Measurements from ENCODE around the gene TEAD1. TPM values are rescaled to one million over a fixed set of nuclear protein-coding genes. Genes with fewer than 3 reads are reported as not detected.
"Not testable (repeated sequence)": the region's sequence is repeated elsewhere in the genome, so short reads cannot be mapped to it uniquely, and the experiment has no call there.

TEAD1 gene
- total RNA-seq, 1 donor, result under 0.01 TPM

- not testable (repeated sequence) for DNase-seq (ENCODE audit: low read depth in 2 of 3, low spot score in 2 of 3)
These were observed 83.9 kb downstream of the TEAD1 start for GRCh38 chr11:12758117-12758516.

- no peak for DNase-seq (ENCODE audit: low read depth in 2 of 3, low spot score in 2 of 3)
These were observed 86.8 kb downstream of the TEAD1 start for GRCh38 chr11:12761029-12761428.

DNA sequence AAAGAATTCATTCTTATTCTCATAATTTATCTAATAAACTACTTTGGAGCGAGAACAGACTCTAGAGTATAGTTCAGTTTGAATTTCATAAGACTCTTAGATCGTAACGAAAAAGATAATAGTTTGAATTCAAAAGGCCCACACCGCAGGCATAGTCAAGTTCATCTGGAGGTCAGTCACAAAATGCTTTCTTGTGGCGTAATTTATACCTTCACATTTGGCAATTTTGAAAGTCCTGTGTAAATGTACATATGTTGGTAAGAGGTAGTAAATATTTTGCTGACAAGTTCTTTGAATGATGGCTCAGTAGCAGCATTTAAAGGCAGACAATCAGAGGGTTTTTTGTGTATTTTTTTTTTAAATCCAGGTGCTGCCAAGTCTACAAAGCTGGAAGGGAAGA is 88.1 kb downstream of the TEAD1 start:
- DNase-seq (ENCODE audit: low read depth in 2 of 3, low spot score in 2 of 3), result no peak

GRCh38 chr11:12762696-12763324 is 88.6 kb downstream of the TEAD1 start:
- DNase-seq (ENCODE audit: low read depth in 2 of 3, low spot score in 2 of 3), result no peak

DNA sequence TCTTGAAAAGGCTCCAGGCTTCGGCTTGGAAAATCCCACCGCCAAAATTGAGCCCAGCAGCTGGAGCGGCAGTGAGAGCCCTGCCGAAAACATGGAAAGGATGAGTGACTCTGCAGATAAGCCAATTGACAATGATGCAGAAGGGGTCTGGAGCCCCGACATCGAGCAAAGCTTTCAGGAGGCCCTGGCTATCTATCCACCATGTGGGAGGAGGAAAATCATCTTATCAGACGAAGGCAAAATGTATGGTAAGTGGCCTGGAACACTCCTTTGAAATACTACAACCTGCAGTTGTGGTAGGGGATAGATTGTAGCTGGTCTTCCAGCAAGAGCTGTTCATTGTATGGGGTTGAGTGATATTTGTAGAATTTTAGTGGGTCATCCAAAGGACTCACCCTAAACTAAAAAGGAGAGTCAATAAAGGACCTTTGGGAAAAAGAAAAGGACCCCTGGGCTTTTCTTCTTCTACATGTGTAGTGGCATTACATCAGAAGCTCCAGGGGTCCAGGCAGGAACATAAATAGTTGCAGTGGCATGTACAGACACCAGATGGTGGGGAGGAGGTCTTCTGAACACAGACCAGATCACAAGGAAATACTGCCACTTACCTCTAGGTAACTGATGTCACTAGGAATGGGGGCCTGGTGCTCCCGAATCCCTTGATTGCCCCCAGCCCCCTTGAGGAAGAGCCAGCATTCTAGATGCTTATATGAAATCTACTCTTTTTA is 90.1 kb downstream of the TEAD1 start:
- DNase-seq (ENCODE audit: low read depth in 2 of 3, low spot score in 2 of 3), result no peak

DNA sequence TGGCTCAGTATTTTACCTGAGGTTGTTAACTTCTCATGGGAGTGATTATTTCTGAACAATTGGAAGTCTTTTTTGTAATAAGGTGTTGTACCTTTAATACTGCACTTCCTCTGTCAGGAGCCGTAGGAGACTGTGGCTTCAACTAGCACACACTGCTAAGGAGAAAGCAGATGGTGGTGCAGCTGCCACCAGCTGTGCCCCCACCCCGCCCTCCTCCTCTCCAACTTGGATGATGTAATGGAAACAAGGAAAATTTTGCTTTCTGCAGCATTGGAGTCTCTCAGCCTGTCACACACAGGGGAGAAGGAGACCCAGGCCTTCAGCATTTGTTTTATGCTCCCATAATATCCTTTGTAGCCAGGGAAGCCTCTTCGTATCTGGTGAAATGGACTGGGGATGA is 91.2 kb downstream of the TEAD1 start:
- no peak for DNase-seq (ENCODE audit: low read depth in 2 of 3, low spot score in 2 of 3)

GRCh38 chr11:12767027-12767426 is 92.8 kb downstream of the TEAD1 start:
- DNase-seq (ENCODE audit: low read depth in 2 of 3, low spot score in 2 of 3), result no peak

- DNase-seq (ENCODE audit: low read depth in 2 of 3, low spot score in 2 of 3), result no peak
These were observed 93.4 kb downstream of the TEAD1 start for GRCh38 chr11:12767577-12767976.

DNA sequence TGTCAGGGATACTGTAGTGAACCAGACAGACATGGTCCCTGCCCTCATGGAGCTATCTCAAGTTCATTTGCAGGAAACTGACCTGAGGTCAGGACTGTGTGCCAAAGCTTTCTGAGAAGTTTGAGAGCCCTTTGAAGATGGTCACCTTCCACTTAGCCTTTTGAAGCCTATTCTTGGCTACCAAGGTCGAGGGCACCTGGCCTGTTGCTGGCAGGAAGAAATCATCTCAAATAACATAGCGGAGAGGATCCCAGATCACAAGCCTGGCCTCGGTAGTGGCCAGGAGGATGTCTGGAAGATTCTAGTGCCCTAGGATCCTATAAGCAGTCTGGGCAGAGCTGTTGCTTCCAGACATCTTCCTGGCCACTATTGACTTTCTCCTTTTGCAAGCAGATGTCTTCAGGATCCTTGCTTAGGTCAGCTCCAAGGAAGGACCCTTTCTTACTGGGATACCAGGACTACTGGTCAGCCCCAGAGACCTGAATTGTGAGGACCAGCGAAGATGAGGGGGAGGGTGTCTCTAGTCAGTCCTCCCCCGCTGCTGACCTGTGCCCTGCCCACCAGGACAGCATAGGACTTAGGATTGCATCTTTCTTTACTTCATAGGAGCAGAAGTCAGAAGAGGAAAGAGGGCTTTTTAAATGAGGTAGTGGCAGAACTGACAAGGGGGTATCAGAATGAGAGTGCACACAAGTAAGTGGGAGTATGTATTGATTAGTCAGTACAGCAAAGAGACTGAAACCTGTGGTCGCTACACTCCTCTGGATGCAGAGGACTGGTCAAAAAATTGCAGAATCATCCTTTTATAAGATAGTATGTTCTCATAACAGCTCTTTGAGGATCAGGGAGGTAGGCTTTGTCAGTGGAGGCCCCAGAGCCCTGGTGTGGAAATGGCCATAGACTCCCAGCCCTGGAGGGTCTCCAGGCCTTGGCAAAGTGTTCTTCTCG is 94.8 kb downstream of the TEAD1 start:
- DNase-seq (ENCODE audit: low read depth in 2 of 3, low spot score in 2 of 3), result no peak

GRCh38 chr11:12769834-12770345 is 95.7 kb downstream of the TEAD1 start:
- peak in 1 of 3 donors; percentile 14 for DNase-seq (ENCODE audit: low read depth in 2 of 3, low spot score in 2 of 3)

DNA sequence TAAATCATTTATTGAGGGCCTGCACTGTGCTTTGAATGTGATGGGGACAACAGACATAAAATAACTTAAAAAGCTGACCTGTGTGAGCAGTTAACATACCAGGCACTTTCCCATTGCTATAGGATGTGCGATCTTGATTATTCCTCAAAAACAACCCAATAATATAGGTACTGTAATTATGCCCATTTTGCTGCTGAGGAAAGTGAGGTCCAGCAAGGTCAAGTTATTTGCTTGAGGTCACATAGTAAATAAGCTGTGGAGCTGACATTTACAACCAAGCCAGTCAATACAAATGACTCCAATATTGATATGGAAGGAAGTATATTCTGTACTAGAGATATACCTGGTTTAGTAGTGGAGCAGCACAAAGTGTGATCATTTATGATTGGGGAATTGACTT is 96.2 kb downstream of the TEAD1 start:
- no peak for DNase-seq (ENCODE audit: low read depth in 2 of 3, low spot score in 2 of 3)

DNA sequence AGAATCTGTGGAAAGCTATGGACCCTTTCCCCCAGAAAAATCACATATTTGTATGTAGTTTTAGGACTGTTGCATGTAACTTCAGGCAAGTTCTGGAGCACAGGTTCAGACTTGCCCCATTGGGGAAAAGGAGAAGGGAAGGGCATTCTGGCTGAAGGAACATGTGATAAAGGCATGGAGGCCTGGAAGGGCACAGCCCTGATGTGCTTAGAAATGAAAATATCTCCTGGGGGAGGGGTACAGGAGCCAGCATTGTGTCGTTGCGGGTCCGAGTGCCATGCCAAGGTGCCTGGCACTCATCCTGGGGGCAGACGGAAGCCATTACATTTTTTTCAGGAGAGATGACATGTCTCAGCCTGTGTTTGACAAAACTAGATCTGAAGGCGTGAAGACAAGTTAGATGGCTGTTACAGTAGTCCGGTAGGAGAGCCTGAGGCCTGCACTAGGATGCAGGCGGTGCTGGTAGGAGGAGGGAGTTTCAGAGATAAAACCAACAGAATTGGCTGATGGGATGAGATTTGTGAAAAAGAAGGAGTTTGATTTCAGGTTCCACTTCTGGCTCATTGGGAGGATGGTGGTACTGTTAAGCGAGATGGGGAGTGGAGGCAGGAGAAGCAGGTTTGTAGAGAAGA is 96.9 kb downstream of the TEAD1 start:
- no peak for DNase-seq (ENCODE audit: low read depth in 2 of 3, low spot score in 2 of 3)

DNA sequence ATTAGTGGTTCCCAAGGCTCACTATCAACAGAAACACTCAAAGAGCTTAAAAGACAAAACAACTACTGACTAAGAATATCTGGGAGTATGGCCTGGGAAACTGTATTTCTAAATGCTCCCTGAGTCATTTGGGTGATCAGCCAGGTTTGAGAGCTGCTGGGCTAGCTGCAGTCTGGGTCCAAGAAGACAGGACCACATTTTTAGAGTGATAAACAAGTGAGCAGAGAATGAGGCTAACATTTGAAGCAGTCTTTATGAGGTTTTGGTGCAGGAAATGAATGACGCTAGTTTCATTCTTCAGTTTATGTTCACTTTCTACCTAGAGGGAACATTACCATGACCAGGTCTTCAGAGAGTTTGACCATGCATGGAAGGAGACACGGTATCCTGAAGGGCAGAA is 97.7 kb downstream of the TEAD1 start:
- no peak for DNase-seq (ENCODE audit: low read depth in 2 of 3, low spot score in 2 of 3)

DNA sequence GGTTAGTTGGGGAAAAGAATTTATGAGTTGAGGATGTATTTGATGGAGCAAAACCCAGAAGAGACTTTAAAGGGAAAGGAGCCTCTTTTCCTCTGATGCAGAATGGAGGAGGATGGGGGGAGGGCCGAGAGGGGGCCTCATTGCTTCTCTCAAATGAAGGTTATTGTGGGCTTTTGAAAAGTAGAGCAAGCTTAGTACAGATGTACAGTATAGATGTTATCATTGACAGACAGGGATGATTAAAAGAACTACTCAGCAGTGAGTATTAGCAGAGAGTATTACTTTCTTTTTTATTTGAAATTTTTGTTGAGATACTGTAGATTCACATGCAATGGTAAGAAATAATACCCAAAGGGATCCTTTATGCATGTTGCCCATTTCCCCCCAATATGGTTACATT is 98.1 kb downstream of the TEAD1 start:
- no peak for DNase-seq (ENCODE audit: low read depth in 2 of 3, low spot score in 2 of 3)

DNA sequence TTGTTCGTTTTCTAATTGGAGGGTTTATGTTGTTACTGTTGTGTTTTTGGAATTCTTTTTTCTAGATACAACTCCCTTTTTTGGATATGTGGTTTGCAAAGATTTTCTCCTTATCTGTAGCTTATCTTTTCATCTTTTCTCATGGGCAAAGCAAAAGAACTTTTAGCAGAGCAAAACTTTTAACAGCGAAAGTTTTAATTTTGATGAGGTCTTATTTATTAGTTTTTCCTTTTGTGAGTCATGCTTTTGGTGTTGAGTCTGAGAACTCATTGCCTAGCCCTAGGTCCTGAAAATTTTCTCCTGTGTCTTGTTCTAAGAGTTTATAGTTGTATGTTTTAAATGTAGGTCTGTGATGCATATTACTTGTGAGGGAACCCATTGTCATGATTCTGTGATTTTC is 99.4 kb downstream of the TEAD1 start:
- DNase-seq (ENCODE audit: low read depth in 2 of 3, low spot score in 2 of 3), result no peak

DNA sequence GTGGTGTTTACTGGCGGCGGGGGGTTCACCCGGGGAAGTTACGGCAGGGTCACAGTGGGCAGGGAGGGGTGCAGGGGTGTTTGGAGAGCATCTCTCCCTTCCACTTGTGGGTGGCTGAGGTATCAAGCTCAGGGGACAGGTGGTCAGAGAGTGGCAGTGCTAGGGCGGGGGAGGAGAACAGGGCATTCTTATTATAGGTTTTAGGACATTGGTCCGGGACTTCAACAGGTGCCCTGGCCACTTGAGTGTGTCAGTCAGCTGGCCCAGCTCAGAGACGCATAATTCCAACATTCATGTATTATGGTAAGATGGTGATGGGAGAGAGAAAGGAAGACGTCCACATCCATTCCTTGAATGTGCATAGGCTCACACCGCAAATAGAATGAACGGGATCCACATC is 101.7 kb downstream of the TEAD1 start:
- DNase-seq (ENCODE audit: low read depth in 2 of 3, low spot score in 2 of 3), result no peak

GRCh38 chr11:12777208-12777874 is 103.1 kb downstream of the TEAD1 start:
- no peak for DNase-seq (ENCODE audit: low read depth in 2 of 3, low spot score in 2 of 3)

DNA sequence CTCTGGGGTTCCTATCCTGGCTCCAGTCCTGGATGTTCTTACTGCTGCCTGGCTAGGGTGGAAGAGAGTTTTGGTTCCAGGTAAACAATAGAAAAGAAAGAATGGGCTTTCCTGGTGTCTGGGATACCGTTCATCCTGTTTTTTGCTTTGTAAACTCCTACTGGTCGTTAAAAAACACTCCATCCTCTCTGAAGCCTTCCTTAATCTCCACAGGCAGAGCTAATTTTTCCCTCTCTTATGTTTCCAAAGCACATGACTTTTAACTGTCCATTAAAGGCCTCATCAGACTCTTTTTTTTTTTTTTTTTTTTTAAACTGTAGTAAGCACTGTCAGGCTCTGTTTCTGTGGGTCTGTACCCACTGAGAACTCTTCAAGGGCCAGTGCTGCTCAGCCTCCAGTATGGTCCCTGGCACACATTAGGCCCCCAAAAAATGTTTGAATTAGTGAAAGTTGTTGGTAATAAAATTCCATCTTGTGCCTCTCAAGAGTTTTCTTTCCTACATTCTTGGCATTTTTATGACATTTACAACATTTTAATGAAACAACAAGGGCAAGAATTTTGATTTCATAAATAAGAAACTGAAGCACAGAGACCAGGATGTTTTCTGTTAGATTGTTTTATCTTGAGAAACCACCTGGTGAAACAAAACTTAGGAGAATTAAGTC is 104.2 kb downstream of the TEAD1 start:
- no peak for DNase-seq (ENCODE audit: low read depth in 2 of 3, low spot score in 2 of 3)

DNA sequence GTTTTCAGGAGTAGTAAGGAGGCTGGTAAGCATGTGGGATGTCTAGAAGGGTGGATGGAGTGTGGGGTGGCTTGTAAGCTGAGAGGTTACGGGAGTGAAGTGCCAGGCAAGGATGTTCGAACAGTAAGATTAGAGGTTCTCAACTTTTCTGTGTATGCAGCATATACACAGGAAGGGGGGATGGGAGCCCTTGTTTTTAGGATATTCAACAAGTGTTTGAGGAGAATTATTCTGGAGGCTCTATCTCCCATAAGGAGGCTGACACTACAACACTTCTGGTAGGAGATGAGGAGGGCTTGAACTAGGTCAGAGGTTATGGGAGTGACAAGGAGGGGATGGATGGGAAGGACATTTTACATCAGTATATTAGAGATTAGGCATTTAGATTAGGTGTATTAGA is 109.5 kb downstream of the TEAD1 start:
- DNase-seq (ENCODE audit: low read depth in 2 of 3, low spot score in 2 of 3), result no peak

- no peak for DNase-seq (ENCODE audit: low read depth in 2 of 3, low spot score in 2 of 3)
These were observed 110.2 kb downstream of the TEAD1 start for GRCh38 chr11:12784445-12784844.
